Liver (tissue), 3 donors: ENCODE measurements around the gene AMIGO1.

Experiments
- EGR1 ChIP-seq, 2 donors: IDR thresholded peaks; 2 replicates each; pipeline ENCODE4 v1.6.1; 2016 to 2018; ENCODE audit warnings: antibody characterized with exemption in 2 of 2, low read depth in 2 of 2
- JUND ChIP-seq, 2 donors: IDR thresholded peaks; 2 replicates each; pipeline ENCODE4 v1.6.1; 2016; ENCODE audit warnings: antibody characterized with exemption in 2 of 2
- RXRA ChIP-seq, 2 donors: IDR thresholded peaks; 2 replicates each; pipeline ENCODE4 v1.6.1; 2017 to 2018; ENCODE audit warnings: antibody characterized with exemption in 2 of 2, mild to moderate bottlenecking in 1 of 2
- SP1 ChIP-seq: IDR thresholded peaks from 2 replicates; pipeline ENCODE4 v1.6.1; 2018; ENCODE audit warnings: antibody characterized with exemption, mild to moderate bottlenecking
- TF ChIP-seq, protein P1 (sequence below): IDR thresholded peaks from 2 replicates; pipeline ENCODE4 v1.6.1; 2016; ENCODE audit warnings: antibody characterized with exemption
- TF ChIP-seq, protein P2 (sequence below): fragments of 150-350 bp; IDR thresholded peaks from 2 replicates; pipeline ENCODE4 v1.5.1; 2017; ENCODE audit warnings: improper control_type of control experiment, low read depth, low read length; ENCODE audit not compliant: missing input control
- TF ChIP-seq, protein P3 (sequence below): IDR thresholded peaks from 2 replicates; pipeline ENCODE4 v1.6.1; 2016; ENCODE audit warnings: antibody characterized with exemption
- donor health status: healthy.
- donor health status: healthy.

DNA sequence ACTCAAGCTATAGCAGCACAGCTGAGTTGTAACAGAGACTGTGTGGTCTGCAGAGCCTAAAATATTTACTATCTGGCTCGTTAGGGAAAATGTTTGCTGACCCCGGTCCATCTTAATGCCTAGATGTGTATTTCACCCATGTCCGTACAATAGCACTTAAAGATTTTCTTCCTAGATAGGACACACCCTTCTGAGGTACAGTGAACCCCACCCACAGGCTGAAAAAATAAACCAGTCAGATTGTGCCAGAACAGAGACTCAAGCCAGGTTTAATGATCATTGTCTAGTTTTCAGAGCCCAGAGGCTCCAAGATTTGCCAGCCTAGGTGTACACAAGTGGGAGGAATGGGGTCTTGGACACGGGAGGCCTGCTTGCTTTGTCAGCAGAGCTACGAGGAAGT, 5.6 kb downstream of the AMIGO1 start:
- TF ChIP-seq RXRA (IDR thresholded peaks at IDR 0.05) (no peak), JUND (IDR thresholded peaks at IDR 0.05) (no peak), EGR1 (IDR thresholded peaks at IDR 0.05; ENCODE audit: low read depth in 2 of 2) (no peak), SP1 (no peak)
- TF ChIP-seq, protein P1, sequence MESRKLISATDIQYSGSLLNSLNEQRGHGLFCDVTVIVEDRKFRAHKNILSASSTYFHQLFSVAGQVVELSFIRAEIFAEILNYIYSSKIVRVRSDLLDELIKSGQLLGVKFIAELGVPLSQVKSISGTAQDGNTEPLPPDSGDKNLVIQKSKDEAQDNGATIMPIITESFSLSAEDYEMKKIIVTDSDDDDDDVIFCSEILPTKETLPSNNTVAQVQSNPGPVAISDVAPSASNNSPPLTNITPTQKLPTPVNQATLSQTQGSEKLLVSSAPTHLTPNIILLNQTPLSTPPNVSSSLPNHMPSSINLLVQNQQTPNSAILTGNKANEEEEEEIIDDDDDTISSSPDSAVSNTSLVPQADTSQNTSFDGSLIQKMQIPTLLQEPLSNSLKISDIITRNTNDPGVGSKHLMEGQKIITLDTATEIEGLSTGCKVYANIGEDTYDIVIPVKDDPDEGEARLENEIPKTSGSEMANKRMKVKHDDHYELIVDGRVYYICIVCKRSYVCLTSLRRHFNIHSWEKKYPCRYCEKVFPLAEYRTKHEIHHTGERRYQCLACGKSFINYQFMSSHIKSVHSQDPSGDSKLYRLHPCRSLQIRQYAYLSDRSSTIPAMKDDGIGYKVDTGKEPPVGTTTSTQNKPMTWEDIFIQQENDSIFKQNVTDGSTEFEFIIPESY, result no peak
- TF ChIP-seq, protein P2, sequence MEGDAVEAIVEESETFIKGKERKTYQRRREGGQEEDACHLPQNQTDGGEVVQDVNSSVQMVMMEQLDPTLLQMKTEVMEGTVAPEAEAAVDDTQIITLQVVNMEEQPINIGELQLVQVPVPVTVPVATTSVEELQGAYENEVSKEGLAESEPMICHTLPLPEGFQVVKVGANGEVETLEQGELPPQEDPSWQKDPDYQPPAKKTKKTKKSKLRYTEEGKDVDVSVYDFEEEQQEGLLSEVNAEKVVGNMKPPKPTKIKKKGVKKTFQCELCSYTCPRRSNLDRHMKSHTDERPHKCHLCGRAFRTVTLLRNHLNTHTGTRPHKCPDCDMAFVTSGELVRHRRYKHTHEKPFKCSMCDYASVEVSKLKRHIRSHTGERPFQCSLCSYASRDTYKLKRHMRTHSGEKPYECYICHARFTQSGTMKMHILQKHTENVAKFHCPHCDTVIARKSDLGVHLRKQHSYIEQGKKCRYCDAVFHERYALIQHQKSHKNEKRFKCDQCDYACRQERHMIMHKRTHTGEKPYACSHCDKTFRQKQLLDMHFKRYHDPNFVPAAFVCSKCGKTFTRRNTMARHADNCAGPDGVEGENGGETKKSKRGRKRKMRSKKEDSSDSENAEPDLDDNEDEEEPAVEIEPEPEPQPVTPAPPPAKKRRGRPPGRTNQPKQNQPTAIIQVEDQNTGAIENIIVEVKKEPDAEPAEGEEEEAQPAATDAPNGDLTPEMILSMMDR, result no peak
- TF ChIP-seq, protein P3, sequence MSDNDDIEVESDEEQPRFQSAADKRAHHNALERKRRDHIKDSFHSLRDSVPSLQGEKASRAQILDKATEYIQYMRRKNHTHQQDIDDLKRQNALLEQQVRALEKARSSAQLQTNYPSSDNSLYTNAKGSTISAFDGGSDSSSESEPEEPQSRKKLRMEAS, result no peak
